ENCODE data around the gene ZNF641.
A peak's percentile ranks its signal among the peaks of the same experiment; 100 is the strongest.

Gene ZNF641

DNA sequence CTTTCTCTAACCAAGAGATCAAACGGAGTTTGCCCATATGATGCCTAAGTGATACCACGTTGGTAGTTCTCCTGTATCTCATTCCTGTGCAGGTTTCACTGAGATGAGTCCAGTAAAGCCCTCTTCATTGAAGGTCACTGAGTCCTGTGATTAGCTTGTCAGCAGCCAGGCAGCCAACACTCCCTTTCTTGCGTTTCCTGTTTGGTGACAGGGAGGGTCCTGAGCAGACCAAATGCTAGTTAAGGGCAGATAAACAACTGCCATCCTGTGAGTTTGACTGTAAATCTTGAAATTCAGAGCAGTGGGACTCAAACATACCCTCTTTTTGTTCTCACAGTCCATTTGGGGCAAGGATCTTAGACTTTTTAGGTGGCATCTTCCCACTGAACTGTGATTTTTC lies 39.4 kb downstream of the ZNF641 start:
- TF ChIP-seq, protein P1, sequence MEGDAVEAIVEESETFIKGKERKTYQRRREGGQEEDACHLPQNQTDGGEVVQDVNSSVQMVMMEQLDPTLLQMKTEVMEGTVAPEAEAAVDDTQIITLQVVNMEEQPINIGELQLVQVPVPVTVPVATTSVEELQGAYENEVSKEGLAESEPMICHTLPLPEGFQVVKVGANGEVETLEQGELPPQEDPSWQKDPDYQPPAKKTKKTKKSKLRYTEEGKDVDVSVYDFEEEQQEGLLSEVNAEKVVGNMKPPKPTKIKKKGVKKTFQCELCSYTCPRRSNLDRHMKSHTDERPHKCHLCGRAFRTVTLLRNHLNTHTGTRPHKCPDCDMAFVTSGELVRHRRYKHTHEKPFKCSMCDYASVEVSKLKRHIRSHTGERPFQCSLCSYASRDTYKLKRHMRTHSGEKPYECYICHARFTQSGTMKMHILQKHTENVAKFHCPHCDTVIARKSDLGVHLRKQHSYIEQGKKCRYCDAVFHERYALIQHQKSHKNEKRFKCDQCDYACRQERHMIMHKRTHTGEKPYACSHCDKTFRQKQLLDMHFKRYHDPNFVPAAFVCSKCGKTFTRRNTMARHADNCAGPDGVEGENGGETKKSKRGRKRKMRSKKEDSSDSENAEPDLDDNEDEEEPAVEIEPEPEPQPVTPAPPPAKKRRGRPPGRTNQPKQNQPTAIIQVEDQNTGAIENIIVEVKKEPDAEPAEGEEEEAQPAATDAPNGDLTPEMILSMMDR (IDR thresholded peaks at IDR 0.05; ENCODE audit: insufficient read depth, low read depth, low read length, missing control alignments): no peak
- no peak overlapping the region for H3K4me3 ChIP-seq (ENCODE audit: low read depth, low read length)
- DNase-seq (ENCODE audit: low read depth): no peak

DNA sequence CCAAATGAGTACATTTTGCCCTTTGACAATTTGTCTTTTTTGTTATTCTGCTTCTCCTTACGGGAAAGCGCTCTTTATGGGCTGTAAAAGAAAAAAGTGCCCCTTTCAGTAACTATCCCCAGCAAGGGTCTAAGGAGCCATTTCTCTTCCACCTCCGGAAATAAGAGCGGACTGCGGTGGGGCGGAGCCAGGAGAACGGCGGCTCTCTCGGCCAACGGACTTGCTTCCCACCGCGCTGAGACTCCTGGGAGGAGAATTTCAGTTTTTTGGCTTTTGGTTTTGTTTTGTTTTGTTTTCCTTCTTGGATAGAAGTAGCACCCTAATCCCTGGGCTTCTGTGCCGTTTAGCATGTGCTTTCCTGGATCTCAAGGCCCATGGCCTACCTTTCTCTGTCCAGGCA lies 43.5 kb downstream of the ZNF641 start:
- TF ChIP-seq, protein P1 (IDR thresholded peaks at IDR 0.05; ENCODE audit: insufficient read depth, low read depth, low read length, missing control alignments): no peak

DNA sequence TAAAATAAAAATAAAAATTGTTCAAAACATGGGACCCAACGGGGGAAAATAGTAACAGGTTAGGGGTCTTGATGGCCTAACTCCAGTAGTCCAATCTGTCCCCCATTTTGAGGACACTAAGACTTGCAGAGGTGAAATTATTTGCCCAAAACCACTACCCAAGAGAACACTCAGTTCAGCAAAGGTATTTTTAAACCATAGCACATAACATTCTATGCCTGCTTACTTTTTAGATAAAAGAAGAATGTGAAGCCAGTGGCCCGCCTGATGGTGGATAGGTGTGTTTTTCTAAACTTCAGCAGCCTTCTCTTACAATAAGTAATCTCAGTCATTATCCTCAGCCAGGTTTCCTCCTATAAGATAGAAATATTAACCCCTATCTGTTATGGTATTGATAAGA lies 45.5 kb downstream of the ZNF641 start:
- no peak overlapping the region for H3K4me3 ChIP-seq (ENCODE audit: low read depth, low read length)
- TF ChIP-seq, protein P1 (IDR thresholded peaks at IDR 0.05; ENCODE audit: insufficient read depth, low read depth, low read length, missing control alignments): no peak

More for the DNA sequence above, 43.5 kb downstream of the ZNF641 start:
- no peak overlapping the region for H3K4me3 ChIP-seq (ENCODE audit: low read depth, low read length)
- no peak for DNase-seq (ENCODE audit: low read depth)

DNA sequence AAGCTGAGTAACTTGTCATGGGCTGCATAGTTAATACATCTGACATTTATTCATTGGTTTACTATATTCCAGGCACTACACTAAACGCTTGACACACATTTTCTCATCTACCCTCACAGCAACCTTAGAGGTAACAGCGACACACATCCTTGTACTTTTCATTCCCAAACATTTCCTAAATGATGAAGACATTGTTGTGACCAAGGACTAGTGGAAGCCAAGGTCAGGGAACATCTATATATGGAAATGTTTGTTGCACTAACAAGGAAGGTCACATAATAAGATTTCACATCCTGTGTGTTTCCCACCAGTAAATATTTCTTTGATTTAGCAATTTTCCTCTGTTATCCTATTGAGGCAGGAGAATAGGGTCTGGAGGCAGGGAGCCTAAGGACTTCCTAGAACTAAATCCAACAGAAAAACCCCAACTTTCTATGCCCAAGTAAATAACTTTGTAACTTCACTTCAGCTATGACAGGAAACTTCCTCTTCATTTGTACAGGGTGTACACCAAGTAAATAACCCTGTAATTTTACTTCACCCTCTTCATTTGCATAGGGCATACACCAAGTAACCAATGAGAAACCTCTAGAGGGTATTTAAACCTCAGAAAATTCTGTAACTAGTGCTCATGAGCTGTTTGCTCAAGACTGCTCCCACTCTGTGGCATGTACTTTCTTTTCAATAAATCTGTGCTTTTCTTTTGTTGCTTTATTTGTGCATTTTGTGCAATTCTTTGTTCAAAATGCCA lies 48.4 kb downstream of the ZNF641 start:
- no peak for DNase-seq (ENCODE audit: low read depth)
- TF ChIP-seq, protein P1 (IDR thresholded peaks at IDR 0.05; ENCODE audit: insufficient read depth, low read depth, low read length, missing control alignments): no peak
- no peak overlapping the region for H3K4me3 ChIP-seq (ENCODE audit: low read depth, low read length)

More for the DNA sequence above, 45.5 kb downstream of the ZNF641 start:
- no peak for DNase-seq (ENCODE audit: low read depth)

DNA sequence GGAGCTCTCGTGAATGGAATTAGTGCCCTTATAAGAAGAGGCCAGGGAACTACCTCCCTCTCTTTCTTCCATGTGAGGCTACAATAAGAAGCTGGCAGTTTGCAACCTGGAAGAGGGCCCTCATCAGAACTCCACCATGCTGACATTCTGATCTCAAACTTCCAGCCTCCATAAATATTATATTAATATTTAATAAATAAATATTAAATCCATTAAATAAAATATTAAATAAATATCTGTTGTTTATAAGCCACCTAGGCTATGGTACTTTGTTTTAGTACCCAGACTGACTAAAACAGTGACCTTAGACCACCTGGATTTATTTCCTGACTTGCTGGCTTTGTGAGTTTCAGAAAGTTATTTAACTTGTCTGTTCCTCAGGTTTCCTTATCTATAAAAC lies 49.9 kb downstream of the ZNF641 start:
- TF ChIP-seq, protein P1 (IDR thresholded peaks at IDR 0.05; ENCODE audit: insufficient read depth, low read depth, low read length, missing control alignments): no peak
- no peak for DNase-seq (ENCODE audit: low read depth)
- H3K4me3 ChIP-seq (ENCODE audit: low read depth, low read length): no peak overlapping the region

DNA sequence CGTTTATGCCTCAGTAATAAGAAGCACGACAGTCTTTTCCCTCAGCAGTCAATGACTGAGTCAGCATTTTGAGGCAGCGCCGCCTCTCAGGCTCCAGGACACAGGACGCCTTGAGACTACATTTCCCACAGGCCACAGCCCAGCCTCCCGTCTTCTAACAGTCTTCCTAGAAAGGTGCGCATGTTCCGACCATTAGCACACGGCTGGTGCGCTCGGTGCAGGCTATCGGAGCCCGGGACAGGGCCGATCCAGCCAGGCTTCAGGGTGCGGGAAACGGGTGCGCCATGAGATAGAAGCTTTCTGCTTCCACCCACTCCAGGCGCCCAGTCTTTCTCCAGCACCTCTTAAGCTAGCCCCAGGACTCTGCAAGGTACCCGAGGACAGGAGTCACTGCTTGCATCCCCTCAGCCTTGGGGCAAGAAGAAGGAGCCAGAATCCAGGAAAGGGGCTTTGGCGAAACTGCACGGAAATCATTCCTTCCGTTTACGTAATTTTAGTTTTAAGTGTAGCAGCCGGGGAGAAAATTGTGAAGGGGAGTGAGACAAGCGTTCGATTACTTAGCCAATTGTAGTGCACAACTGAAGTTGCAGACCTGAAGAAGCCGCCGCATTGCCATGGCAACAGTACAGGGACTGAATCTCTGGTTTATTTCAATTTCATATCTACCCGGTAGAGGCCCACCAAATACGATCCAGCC lies 54.0 kb downstream of the ZNF641 start:
- TF ChIP-seq, protein P1 (IDR thresholded peaks at IDR 0.05; ENCODE audit: insufficient read depth, low read depth, low read length, missing control alignments): no peak
- H3K4me3 ChIP-seq (ENCODE audit: low read depth, low read length): no peak overlapping the region
- peak; percentile 43 for DNase-seq (ENCODE audit: low read depth)

Data from GM12865 (cell line).